Thyroid gland (tissue), 4 donors: ENCODE data around the gene COL4A1. TPM values are rescaled to one million over a fixed set of nuclear protein-coding genes. Genes with fewer than 3 reads are reported as not detected.

Experiments used
- DNase-seq, 2 donors: peaks; one replicate each; pipeline ENCODE4 v3.0.0-alpha.2; 2019
- H3K27ac ChIP-seq, 3 donors: fragments of 200-600 bp; sonication (generic); 1 replicate in 2 of 3; 2 replicates in 1 of 3; pipeline ENCODE4 v1.5.1; 2016 to 2019; ENCODE audit warnings: mild to moderate bottlenecking in 1 of 3, moderate library complexity in 1 of 3
- H3K27me3 ChIP-seq: fragments of 200-600 bp; sonication (generic); one replicate; pipeline ENCODE4 v1.5.1; 2019
- H3K36me3 ChIP-seq, 2 donors: fragments of 200-600 bp; sonication (generic); one replicate each; pipeline ENCODE4 v1.5.1; 2016 to 2019
- H3K4me1 ChIP-seq, 2 donors: fragments of 200-600 bp; sonication (generic); one replicate each; pipeline ENCODE4 v1.5.1; 2017 to 2019
- H3K4me3 ChIP-seq, 3 donors: fragments of 200-600 bp; sonication (generic); replicated peaks in 1 of 3; 1 replicate in 2 of 3; 2 replicates in 1 of 3; pipeline ENCODE4 v1.5.1; 2016; ENCODE audit warnings: mild to moderate bottlenecking in 1 of 3
- H3K9me3 ChIP-seq: fragments of 200-600 bp; sonication (generic); one replicate; pipeline ENCODE4 v1.5.1; 2017
- POLR2A ChIP-seq, 2 donors: fragments of 450-650 bp; IDR thresholded peaks; one replicate each; pipeline ENCODE4 v1.6.1; 2017; ENCODE audit warnings: antibody characterized with exemption in 2 of 2, mild to moderate bottlenecking in 2 of 2, moderate library complexity in 1 of 2
- WGBS, 2 donors: methylation state at CpG; one replicate each; pipeline ENCODE4 v1.1.5; 2017; 5-methylcytosine and 5-hydroxymethylcytosine counted together
- intact Hi-C: fragments of 100-400 bp; cut with DNase I; formaldehyde crosslinking; loops from one replicate; pipeline ENCODE4 v1.15.1; 2023
- total RNA-seq, 4 donors: library from RNA; depleted of rRNA; stranded (reverse); fragments of >200 nt; gene quantifications; one replicate each; pipeline ENCODE4 v1.2.3, GENCODE V29; 2016
- TF ChIP-seq, protein P1 (sequence below), 6 experiments: fragments of 200-600 bp in 3 of 6; fragments of 450-650 bp in 3 of 6; sonication (generic) in 3 of 6; IDR thresholded peaks; one replicate each; pipeline ENCODE4 v1.5.1; 2016 to 2019; ENCODE audit warnings: antibody characterized with exemption in 6 of 6, mild to moderate bottlenecking in 2 of 6, inconsistent platforms in 1 of 6, moderate library complexity in 1 of 6

COL4A1 gene
- total RNA-seq, 4 donors from 2014 or later, result 71.3 to 161 (median 112) TPM

DNA sequence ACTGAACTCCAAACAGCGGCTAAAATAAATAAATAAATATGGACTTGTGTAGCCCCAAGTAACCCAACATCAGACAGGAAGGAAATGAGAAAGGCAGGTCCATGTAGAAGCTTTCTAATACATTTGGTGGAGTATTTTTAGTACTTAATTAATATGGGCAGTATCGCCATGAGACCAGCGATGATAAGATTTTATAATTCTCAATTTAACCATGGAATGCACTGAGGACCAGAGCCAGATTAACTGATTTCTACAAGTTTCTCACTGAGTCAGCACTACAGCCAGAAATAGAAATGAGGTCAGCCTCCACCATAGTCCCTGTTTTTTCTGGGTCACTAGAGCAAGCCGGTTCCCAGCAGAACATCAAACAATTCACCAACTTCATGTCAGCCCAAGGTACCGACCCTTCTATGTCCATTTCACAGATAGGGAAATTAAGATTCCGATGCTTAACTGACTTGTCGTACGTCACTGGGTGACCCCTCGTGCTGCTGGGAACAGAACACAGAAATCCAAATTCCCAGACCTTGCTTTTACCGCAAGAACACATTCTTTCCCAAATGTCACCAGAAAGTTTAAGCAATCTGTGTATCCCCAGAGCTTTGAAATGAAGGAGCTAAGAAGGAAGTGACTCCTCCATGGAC lies 90.4 kb downstream of the COL4A1 start:
- no peaks in the 10 kb centered on the region for H3K27me3 ChIP-seq
- H3K27ac ChIP-seq, result peak overlapping the region in 2 of 3 donors; percentile 49 to 60
- peaks cover 8 to 15% of the 10 kb centered on the region in 2 donors for H3K36me3 ChIP-seq
- intact Hi-C loops, result no loop called here
- no peaks in the 10 kb centered on the region for H3K9me3 ChIP-seq
- DNase-seq, result peak in 1 of 2 donors; percentile 10
- H3K4me1 ChIP-seq, result peaks cover 2 to 23% of the 10 kb centered on the region in 2 donors
- H3K4me3 ChIP-seq, result no peak overlapping the region
- no peak for TF ChIP-seq POLR2A (IDR thresholded peaks at IDR 0.05)
- TF ChIP-seq, protein P1, sequence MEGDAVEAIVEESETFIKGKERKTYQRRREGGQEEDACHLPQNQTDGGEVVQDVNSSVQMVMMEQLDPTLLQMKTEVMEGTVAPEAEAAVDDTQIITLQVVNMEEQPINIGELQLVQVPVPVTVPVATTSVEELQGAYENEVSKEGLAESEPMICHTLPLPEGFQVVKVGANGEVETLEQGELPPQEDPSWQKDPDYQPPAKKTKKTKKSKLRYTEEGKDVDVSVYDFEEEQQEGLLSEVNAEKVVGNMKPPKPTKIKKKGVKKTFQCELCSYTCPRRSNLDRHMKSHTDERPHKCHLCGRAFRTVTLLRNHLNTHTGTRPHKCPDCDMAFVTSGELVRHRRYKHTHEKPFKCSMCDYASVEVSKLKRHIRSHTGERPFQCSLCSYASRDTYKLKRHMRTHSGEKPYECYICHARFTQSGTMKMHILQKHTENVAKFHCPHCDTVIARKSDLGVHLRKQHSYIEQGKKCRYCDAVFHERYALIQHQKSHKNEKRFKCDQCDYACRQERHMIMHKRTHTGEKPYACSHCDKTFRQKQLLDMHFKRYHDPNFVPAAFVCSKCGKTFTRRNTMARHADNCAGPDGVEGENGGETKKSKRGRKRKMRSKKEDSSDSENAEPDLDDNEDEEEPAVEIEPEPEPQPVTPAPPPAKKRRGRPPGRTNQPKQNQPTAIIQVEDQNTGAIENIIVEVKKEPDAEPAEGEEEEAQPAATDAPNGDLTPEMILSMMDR (IDR thresholded peaks at IDR 0.05), result no peak
- WGBS, 2 donors, result 67 to 70% methylated on average over 10 of the region's 10 CpGs

GRCh38 chr13:110216006-110216397 lies 91.0 kb downstream of the COL4A1 start:
- no peak overlapping the region for H3K4me3 ChIP-seq
- peaks cover 8 to 21% of the 10 kb centered on the region in 2 donors for H3K36me3 ChIP-seq
- TF ChIP-seq, protein P1 (IDR thresholded peaks at IDR 0.05), result no peak
- TF ChIP-seq POLR2A (IDR thresholded peaks at IDR 0.05), result no peak
- H3K27ac ChIP-seq, result peak overlapping the region in 2 of 3 donors; percentile 49 to 60
- no peaks in the 10 kb centered on the region for H3K9me3 ChIP-seq
- intact Hi-C loops, result no loop called here
- 85 to 86% methylated on average over 4 of the region's 4 CpGs for WGBS, 2 donors
- H3K27me3 ChIP-seq, result no peaks in the 10 kb centered on the region
- DNase-seq, result no peak
- H3K4me1 ChIP-seq, result peaks cover 0 to 20% of the 10 kb centered on the region in 2 donors

GRCh38 chr13:110215606-110216005 lies 91.4 kb downstream of the COL4A1 start:
- Histone ChIP-seq H3K4me1 (peaks cover 0 to 20% of the 10 kb centered on the region in 2 donors), H3K27ac (peak overlapping the region in 2 of 3 donors; percentile 49 to 60)
- WGBS, 2 donors, result 71 to 73% methylated on average over 7 of the region's 7 CpGs

DNA sequence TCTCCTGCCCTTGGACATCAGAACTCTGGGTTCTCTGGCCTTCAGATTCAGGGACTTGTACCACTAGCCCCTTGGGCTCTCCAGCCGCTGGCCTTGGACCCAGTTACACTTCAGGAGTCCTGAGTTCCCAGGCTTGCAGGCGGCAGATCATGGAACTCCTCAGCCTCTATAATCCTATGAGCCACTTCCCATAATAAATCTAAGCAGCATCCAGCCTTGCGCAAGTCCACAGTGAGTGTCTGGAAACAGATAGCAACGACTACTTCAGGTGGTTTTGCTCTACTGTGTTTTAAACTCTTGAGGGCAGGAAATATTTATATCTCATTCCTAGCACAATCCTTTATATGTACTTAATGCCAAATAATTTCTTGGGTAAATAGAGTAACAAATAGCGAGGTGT lies 92.3 kb downstream of the COL4A1 start:
- Histone ChIP-seq H3K27ac (no peak overlapping the region), H3K4me3 (no peak overlapping the region), H3K4me1 (peaks cover 0 to 20% of the 10 kb centered on the region in 2 donors), H3K27me3 (no peaks in the 10 kb centered on the region), H3K9me3 (no peaks in the 10 kb centered on the region), H3K36me3 (peaks cover 16 to 28% of the 10 kb centered on the region in 2 donors)
- intact Hi-C loops, result no loop called here
- DNase-seq, result no peak
- 91 to 93% methylated on average over 5 of the region's 5 CpGs for WGBS, 2 donors
- TF ChIP-seq, protein P1 (IDR thresholded peaks at IDR 0.05), result no peak
- no peak for TF ChIP-seq POLR2A (IDR thresholded peaks at IDR 0.05)

More at GRCh38 chr13:110215606-110216005, 91.4 kb downstream of the COL4A1 start:
- Histone ChIP-seq H3K9me3 (no peaks in the 10 kb centered on the region), H3K27me3 (no peaks in the 10 kb centered on the region), H3K36me3 (peaks cover 12 to 25% of the 10 kb centered on the region in 2 donors), H3K4me3 (no peak overlapping the region)
- TF ChIP-seq, protein P1 (IDR thresholded peaks at IDR 0.05), result no peak
- no peak for TF ChIP-seq POLR2A (IDR thresholded peaks at IDR 0.05)
- DNase-seq, result no peak
- intact Hi-C loops, result no loop called here

DNA sequence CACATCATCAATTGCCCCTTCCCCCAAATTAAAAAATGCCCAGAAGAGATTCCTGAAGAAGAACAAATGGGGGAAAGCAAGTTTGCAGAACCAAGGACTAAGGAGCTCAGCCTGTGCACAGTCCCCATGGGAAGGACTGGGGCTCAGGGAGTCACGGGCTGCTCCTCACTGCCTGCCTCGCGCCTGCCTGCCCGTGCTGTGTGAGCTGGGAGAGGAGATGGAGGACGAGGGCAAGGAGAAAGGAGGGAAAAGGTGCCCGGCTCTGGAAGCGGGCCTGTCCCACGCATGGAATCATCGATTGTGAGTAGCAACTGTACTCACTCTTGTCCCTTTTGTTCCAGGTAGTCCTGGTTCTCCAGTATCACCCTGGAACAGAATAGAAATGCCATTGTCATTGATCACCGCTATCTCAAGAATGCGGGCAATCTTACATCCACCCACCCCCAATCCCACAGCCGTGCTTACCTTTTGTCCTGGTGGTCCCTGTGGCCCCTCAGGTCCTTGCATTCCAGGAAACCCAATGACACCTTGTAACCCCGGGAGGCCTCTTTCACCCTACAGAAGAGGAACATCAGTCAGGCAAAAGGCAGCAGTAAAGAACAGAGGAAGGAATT lies 93.4 kb downstream of the COL4A1 start:
- TF ChIP-seq POLR2A (IDR thresholded peaks at IDR 0.05), result no peak
- TF ChIP-seq, protein P1 (IDR thresholded peaks at IDR 0.05), result no peak
- Histone ChIP-seq H3K4me3 (no peak overlapping the region), H3K9me3 (no peaks in the 10 kb centered on the region), H3K4me1 (peaks cover 0 to 20% of the 10 kb centered on the region in 2 donors), H3K27ac (no peak overlapping the region), H3K27me3 (no peaks in the 10 kb centered on the region), H3K36me3 (peaks cover 20 to 30% of the 10 kb centered on the region in 2 donors)
- WGBS, 2 donors, result 82 to 84% methylated on average over 13 of the region's 13 CpGs
- intact Hi-C loops, result no loop called here
- no peak for DNase-seq
